CD8-positive, alpha-beta memory T cell (primary cell): ENCODE measurements around the gene AGPAT3. TPM values are rescaled to one million over a fixed set of nuclear protein-coding genes. Genes with fewer than 3 reads are reported as not detected.

Experiments
- CTCF ChIA-PET: fragments of 350-600 bp; sonication (Branson Sonifier 250); formaldehyde crosslinking; loops from one replicate; lab custom pipeline; 2021; ENCODE audit warnings: antibody characterized with exemption; lab: Charles Lee
- POLR2A ChIA-PET: fragments of 350-600 bp; sonication (Branson Sonifier 250); formaldehyde crosslinking; loops from one replicate; lab custom pipeline; 2021; ENCODE audit warnings: antibody characterized with exemption; lab: Charles Lee
- DNase-seq, 5 donors: peaks; one replicate each; pipeline versions ENCODE4 v3.0.0 to v3.0.0-alpha.2; 2020 to 2022; ENCODE audit warnings: mixed read lengths in 1 of 5
- H3K27ac ChIP-seq: one replicate; pipeline ENCODE4 v1.7.0; 2013; ENCODE audit warnings: low read depth, mild to moderate bottlenecking, low read length, moderate library complexity
- H3K27me3 ChIP-seq: 2 replicates; pipeline ENCODE4 v1.7.0; 2013; ENCODE audit warnings: low read length, mild to moderate bottlenecking; ENCODE audit not compliant: insufficient read depth, poor library complexity, severe bottlenecking
- H3K36me3 ChIP-seq: 2 replicates; pipeline ENCODE4 v1.7.0; 2013; ENCODE audit warnings: mild to moderate bottlenecking, low read length, moderate library complexity; ENCODE audit not compliant: insufficient read depth
- H3K4me1 ChIP-seq: 2 replicates; pipeline ENCODE4 v1.7.0; 2013; ENCODE audit warnings: mild to moderate bottlenecking, low read length, moderate library complexity; ENCODE audit not compliant: insufficient read depth
- H3K4me3 ChIP-seq: 2 replicates; pipeline ENCODE4 v1.7.0; 2013; ENCODE audit warnings: mild to moderate bottlenecking, low read length
- H3K9me3 ChIP-seq: 2 replicates; pipeline ENCODE4 v1.7.0; 2013; ENCODE audit warnings: mild to moderate bottlenecking, low read length
- H3K27ac Mint-ChIP-seq, 8 donors: one replicate each; pipeline ENCODE4 v1.8.0; 2020 to 2021; ENCODE audit warnings: mixed read lengths in 8 of 8, mild to moderate bottlenecking in 6 of 8, inconsistent platforms in 3 of 8, moderate library complexity in 3 of 8
- H3K27me3 Mint-ChIP-seq, 2 donors: one replicate each; pipeline ENCODE4 v1.8.0; 2020 to 2021; ENCODE audit warnings: mixed read lengths in 2 of 2, mild to moderate bottlenecking in 1 of 2, moderate library complexity in 1 of 2
- H3K36me3 Mint-ChIP-seq, 3 donors: one replicate each; pipeline ENCODE4 v1.8.0; 2020 to 2021; ENCODE audit warnings: mixed read lengths in 3 of 3, inconsistent platforms in 1 of 3, mild to moderate bottlenecking in 1 of 3
- H3K4me1 Mint-ChIP-seq, 3 donors: one replicate each; pipeline ENCODE4 v1.8.0; 2020 to 2021; ENCODE audit warnings: mixed read lengths in 3 of 3, inconsistent platforms in 1 of 3, mild to moderate bottlenecking in 1 of 3
- H3K4me3 Mint-ChIP-seq, 7 donors: one replicate each; pipeline ENCODE4 v1.8.0; 2020 to 2021; ENCODE audit warnings: mixed read lengths in 7 of 7, mild to moderate bottlenecking in 6 of 7, moderate library complexity in 4 of 7, inconsistent platforms in 2 of 7
- H3K9me3 Mint-ChIP-seq, 5 donors: one replicate each; pipeline ENCODE4 v1.8.0; 2020 to 2022; ENCODE audit warnings: mixed read lengths in 5 of 5, mild to moderate bottlenecking in 3 of 5, moderate library complexity in 2 of 5, inconsistent platforms in 1 of 5
- polyA plus RNA-seq: library from polyadenylated mRNA; unstranded; fragments of 300-500 nt; fragmentation: Illumina TruSeq; gene quantifications from one replicate; pipeline ENCODE4 v1.2.3, GENCODE V29; 2021
- total RNA-seq, 2 experiments: library from RNA; stranded (reverse); gene quantifications; one replicate each; pipeline ENCODE4 v1.2.3, GENCODE V29; 2021

The AGPAT3 gene
- total and polyA plus RNA-seq, 3 experiments from 2014 or later, result 15.9 to 69.3 (median 66.5) TPM

DNA sequence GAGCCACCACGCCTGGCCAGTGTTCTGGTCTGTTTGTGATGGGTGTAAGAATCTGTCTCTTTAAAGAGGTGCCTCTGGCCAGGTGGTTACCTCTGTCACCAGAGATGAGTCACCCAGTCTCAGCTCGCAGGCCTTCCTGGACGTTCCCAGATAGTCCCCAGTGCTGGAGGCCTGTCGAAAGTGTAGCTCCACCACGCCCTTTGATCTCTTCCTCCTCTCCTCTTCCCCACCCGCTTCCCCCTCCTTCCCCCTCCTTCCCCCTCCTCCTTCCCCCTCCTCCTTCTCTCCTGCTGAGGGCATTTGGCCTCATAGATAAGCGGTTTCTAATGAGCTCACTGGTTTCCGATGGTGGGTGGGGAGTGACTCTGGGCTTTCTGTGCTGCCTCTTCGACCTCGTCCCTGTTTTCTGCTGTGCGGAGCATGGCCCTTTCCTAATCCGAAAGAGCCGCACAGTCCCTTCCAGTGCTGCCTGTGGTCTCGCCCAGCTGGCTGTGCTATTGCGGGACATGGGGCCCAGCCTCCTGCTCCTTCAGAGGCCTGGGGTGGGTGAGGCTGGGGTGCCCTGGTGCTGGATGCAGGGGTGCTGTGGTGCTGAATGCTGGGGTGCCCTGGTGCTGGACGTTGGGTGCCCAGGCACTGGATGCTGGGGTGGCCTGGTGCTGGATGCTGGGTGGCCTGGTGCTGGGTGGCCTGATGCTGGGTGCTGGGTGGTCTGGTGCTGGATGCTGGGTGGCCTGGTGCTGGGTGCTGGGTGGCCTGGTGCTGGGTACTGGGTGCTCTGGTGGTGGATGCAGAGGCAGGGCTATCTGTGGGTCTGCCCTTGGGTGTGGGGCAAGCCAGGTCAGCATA lies 19.2 kb downstream of the AGPAT3 start:
- peaks cover 41 to 85% (median 65%) of the 10 kb centered on the region in 3 donors for H3K4me1 Mint-ChIP-seq
- peaks cover 12% of the 10 kb centered on the region for H3K36me3 ChIP-seq
- peak overlapping the region in 5 of 8 donors; percentile 29 to 91 (median 53) for H3K27ac Mint-ChIP-seq
- H3K4me3 ChIP-seq, result no peak overlapping the region
- peak overlapping the region in 3 of 7 donors; percentile 8 to 41 (median 39) for H3K4me3 Mint-ChIP-seq
- peak overlapping the region; percentile 84 for H3K27ac ChIP-seq
- no peaks in the 10 kb centered on the region for H3K9me3 Mint-ChIP-seq
- no peaks in the 10 kb centered on the region for H3K9me3 ChIP-seq
- ChIA-PET CTCF (interaction anchor here (1.3 to 1.4 kb wide), 2 partner anchors 31 to 56 kb away, joined by 3 to 5 read pairs; no protein-coding TSS in a partner anchor), POLR2A (no interaction called here)
- no peak for DNase-seq
- H3K27me3 ChIP-seq, result no peaks in the 10 kb centered on the region
- no peaks in the 10 kb centered on the region for H3K27me3 Mint-ChIP-seq
- H3K4me1 ChIP-seq, result peaks cover 37% of the 10 kb centered on the region
- H3K36me3 Mint-ChIP-seq, result peaks cover 0 to 33% (median 8%) of the 10 kb centered on the region in 3 donors

DNA sequence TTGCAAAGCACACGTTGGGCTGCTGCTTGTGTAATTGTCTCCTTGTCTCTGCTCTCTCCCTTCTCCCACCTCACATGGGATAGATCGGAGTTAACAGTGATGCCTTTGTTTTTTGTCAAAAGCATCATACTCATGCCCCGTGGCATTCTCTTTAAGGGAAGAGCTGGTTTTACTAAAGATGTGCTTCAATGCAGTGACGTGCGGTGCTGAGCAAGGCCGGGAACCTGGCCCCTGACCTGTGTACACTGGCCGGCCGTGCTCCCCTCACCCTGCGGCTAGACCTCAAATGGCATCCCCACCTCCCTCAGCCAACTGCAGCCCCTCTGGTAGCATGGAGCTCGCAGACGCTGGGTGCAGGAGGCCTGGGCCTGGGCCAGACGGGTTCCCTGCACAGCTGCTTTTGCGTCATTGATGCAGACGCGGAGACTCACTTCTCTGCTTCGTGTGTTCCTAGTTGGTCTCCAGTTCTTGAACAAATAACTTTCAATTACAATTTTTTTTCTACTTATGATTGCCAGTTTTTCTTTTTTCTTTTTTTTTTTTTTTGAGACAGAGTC lies 19.9 kb downstream of the AGPAT3 start:
- CTCF ChIA-PET, result interaction anchor here (1.3 to 1.4 kb wide), 2 partner anchors 30 to 56 kb away, joined by 3 to 5 read pairs; no protein-coding TSS in a partner anchor
- peak overlapping the region in 2 of 7 donors; percentile 19 to 41 for H3K4me3 Mint-ChIP-seq
- H3K36me3 Mint-ChIP-seq, result peaks cover 2 to 33% (median 7%) of the 10 kb centered on the region in 3 donors
- peaks cover 7% of the 10 kb centered on the region for H3K36me3 ChIP-seq
- no peaks in the 10 kb centered on the region for H3K9me3 Mint-ChIP-seq
- DNase-seq, result no peak
- no peaks in the 10 kb centered on the region for H3K27me3 Mint-ChIP-seq
- no peak overlapping the region for H3K4me3 ChIP-seq
- H3K4me1 Mint-ChIP-seq, result peaks cover 40 to 85% (median 65%) of the 10 kb centered on the region in 3 donors
- peaks cover 40% of the 10 kb centered on the region for H3K4me1 ChIP-seq
- peak overlapping the region in 3 of 8 donors; percentile 29 to 91 (median 56) for H3K27ac Mint-ChIP-seq
- no peaks in the 10 kb centered on the region for H3K27me3 ChIP-seq
- H3K27ac ChIP-seq, result peak overlapping the region; percentile 84
- no peaks in the 10 kb centered on the region for H3K9me3 ChIP-seq
- POLR2A ChIA-PET, result no interaction called here

DNA sequence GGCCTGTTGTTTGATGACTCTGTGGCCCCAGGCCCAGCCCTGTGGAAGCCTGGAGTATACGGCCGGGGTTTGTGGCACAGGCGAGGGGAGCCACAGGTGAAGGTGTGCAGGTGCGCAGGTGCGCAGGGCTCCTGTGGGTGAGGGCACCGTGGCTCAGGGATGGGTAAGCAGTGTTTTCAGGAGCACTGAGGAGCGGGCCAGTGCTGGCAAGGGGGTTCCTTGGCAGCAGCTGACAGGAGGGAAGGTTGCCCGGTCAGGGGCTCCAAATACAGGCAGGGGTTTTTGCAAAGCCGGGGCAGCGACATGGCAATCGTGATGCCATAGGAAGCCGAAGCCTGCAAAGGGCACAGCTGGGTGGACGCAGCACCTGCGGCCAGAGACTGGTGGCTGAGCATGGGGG lies 20.7 kb downstream of the AGPAT3 start:
- CTCF ChIA-PET, result no interaction called here
- DNase-seq, result no peak
- Mint-ChIP-seq H3K4me1 (peaks cover 37 to 80% (median 60%) of the 10 kb centered on the region in 3 donors), H3K9me3 (no peaks in the 10 kb centered on the region), H3K27ac (peak overlapping the region in 1 of 8 donors; percentile 76), H3K4me3 (no peak overlapping the region), H3K27me3 (no peaks in the 10 kb centered on the region), H3K36me3 (peaks cover 5 to 30% (median 7%) of the 10 kb centered on the region in 3 donors)
- Histone ChIP-seq H3K36me3 (peaks cover 4% of the 10 kb centered on the region), H3K9me3 (no peaks in the 10 kb centered on the region), H3K4me3 (no peak overlapping the region), H3K27me3 (no peaks in the 10 kb centered on the region), H3K4me1 (peaks cover 34% of the 10 kb centered on the region), H3K27ac (peak overlapping the region; percentile 16)
- POLR2A ChIA-PET, result no interaction called here

DNA sequence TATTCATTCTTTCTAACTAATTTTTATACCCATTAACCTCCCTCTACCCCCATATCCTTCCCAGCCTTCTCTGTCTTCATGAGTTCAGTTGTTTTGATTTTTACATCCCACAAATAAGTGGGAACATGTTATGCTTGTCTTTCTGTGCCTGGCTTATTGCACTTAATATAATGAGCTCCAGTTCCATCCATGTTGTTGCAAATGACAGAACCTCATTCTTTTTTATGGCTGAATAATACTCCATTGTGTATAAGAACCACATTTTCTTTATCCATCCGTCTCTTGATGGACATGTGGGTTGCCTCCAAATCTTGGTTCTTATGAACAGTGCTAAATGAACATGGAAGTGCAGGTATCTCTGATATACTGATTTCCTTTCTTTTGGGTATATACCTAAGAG lies 21.5 kb downstream of the AGPAT3 start:
- DNase-seq, result no peak
- CTCF ChIA-PET, result no interaction called here
- Mint-ChIP-seq H3K4me3 (no peak overlapping the region), H3K27ac (peak overlapping the region in 3 of 8 donors; percentile 23 to 89 (median 60)), H3K4me1 (peaks cover 31 to 76% (median 53%) of the 10 kb centered on the region in 3 donors), H3K36me3 (peaks cover 5 to 30% (median 6%) of the 10 kb centered on the region in 3 donors), H3K9me3 (no peaks in the 10 kb centered on the region), H3K27me3 (no peaks in the 10 kb centered on the region)
- Histone ChIP-seq H3K27me3 (no peaks in the 10 kb centered on the region), H3K27ac (no peak overlapping the region), H3K4me3 (no peak overlapping the region), H3K9me3 (no peaks in the 10 kb centered on the region), H3K4me1 (peaks cover 30% of the 10 kb centered on the region), H3K36me3 (peaks cover 4% of the 10 kb centered on the region)
- POLR2A ChIA-PET, result interaction anchor here (0.7 kb wide), 1 partner anchor 109 kb away, joined by 3 read pairs; no protein-coding TSS in a partner anchor

DNA sequence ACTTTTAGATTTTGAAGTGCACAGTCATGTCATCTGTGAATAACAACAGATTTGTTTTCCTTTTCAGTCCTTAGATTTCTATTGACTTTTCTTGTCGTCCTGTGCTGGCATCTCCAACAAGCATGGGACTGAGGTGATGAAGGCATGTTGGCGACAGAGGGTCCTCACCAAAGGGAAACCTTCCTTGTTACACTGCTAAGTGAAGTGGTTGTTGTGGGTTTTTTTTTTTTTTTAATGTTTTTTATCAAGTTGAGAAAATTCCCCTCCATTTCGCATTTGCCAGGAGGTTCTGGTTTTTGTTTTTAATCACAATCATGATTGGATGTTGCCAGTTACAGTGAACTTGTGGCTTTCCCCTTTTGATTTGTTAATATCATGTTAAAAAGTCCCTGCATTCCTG lies 24.0 kb downstream of the AGPAT3 start:
- no peaks in the 10 kb centered on the region for H3K27me3 ChIP-seq
- ChIA-PET CTCF (no interaction called here), POLR2A (interaction anchor here (0.7 kb wide), 1 partner anchor 230 kb away, joined by 4 read pairs; the partner anchor contains the start of genes HSF2BP and RRP1B)
- H3K27ac ChIP-seq, result no peak overlapping the region
- H3K4me1 ChIP-seq, result peaks cover 26% of the 10 kb centered on the region
- no peaks in the 10 kb centered on the region for H3K9me3 ChIP-seq
- DNase-seq, result peak in 1 of 5 donors; percentile 26
- H3K4me3 ChIP-seq, result no peak overlapping the region
- Mint-ChIP-seq H3K9me3 (no peaks in the 10 kb centered on the region), H3K27me3 (no peaks in the 10 kb centered on the region), H3K27ac (peak overlapping the region in 1 of 8 donors; percentile 22), H3K4me1 (peaks cover 36 to 78% (median 60%) of the 10 kb centered on the region in 3 donors), H3K4me3 (no peak overlapping the region), H3K36me3 (peaks cover 5 to 28% (median 6%) of the 10 kb centered on the region in 3 donors)
- peaks cover 4% of the 10 kb centered on the region for H3K36me3 ChIP-seq

DNA sequence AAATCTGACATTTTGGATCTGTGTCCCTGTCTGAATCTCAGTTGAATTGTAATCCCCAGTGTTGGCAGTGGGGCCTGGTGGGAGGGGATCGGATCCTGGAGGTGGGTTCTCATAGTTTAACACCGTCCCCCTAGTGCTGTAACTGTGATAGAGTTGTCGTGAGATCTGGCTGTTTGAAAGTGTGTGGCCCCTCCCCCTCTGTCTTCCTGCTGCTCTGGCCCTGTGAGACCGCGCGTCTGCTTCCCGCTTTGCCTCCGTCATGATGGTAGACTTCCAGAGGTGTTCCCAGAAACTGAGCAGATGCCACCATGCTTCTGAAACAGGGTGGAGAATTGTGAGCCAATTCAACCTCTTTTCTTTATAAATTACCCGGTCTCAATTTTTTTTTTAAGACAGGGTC lies 25.0 kb downstream of the AGPAT3 start:
- Histone ChIP-seq H3K4me3 (no peak overlapping the region), H3K9me3 (no peaks in the 10 kb centered on the region), H3K27ac (no peak overlapping the region), H3K36me3 (peaks cover 4% of the 10 kb centered on the region), H3K4me1 (peaks cover 26% of the 10 kb centered on the region), H3K27me3 (no peaks in the 10 kb centered on the region)
- no peak for DNase-seq
- Mint-ChIP-seq H3K9me3 (no peaks in the 10 kb centered on the region), H3K4me1 (peaks cover 38 to 76% (median 61%) of the 10 kb centered on the region in 3 donors), H3K36me3 (peaks cover 5 to 28% (median 6%) of the 10 kb centered on the region in 3 donors), H3K27me3 (no peaks in the 10 kb centered on the region), H3K4me3 (no peak overlapping the region), H3K27ac (peak overlapping the region in 1 of 8 donors; percentile 67)
- POLR2A ChIA-PET, result no interaction called here
- CTCF ChIA-PET, result no interaction called here

DNA sequence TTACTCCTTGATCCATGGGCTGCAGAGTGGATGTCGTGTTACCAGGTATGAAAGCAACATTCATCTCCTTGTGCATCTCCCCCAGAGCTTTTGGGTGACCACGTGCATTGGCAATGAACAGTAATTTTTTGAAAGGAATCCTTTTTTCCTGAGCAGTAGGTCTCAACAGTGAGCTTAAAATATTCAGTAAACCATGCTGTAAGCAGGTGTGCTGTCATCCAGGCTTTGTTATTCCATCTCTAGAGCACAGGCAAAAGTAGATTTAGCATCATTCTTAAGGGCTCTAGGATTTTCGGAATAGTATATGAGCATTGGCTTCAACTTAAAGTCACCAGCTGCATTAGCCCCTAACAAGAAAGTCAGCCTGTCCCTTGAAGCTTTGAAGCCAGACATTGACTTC lies 27.3 kb downstream of the AGPAT3 start:
- H3K27me3 Mint-ChIP-seq, result no peaks in the 10 kb centered on the region
- H3K27ac Mint-ChIP-seq, result peak overlapping the region in 4 of 8 donors; percentile 50 to 95 (median 68)
- H3K27me3 ChIP-seq, result no peaks in the 10 kb centered on the region
- H3K4me3 Mint-ChIP-seq, result peak overlapping the region in 3 of 7 donors; percentile 22 to 88 (median 42)
- DNase-seq, result no peak
- peaks cover 26% of the 10 kb centered on the region for H3K4me1 ChIP-seq
- POLR2A ChIA-PET, result interaction anchor here (0.7 kb wide), 1 partner anchor 36 kb away, joined by 4 read pairs; no protein-coding TSS in a partner anchor
- CTCF ChIA-PET, result interaction anchor here (1.0 to 2.8 kb wide), 2 partner anchors 10 to 47 kb away, joined by 3 to 14 read pairs; no protein-coding TSS in a partner anchor
- H3K27ac ChIP-seq, result no peak overlapping the region
- no peak overlapping the region for H3K4me3 ChIP-seq
- peaks cover 5 to 24% (median 6%) of the 10 kb centered on the region in 3 donors for H3K36me3 Mint-ChIP-seq
- peaks cover 40 to 64% (median 60%) of the 10 kb centered on the region in 3 donors for H3K4me1 Mint-ChIP-seq
- no peaks in the 10 kb centered on the region for H3K36me3 ChIP-seq
- no peaks in the 10 kb centered on the region for H3K9me3 ChIP-seq
- no peaks in the 10 kb centered on the region for H3K9me3 Mint-ChIP-seq
